Gastrocnemius medialis (tissue), 4 donors: ENCODE results near the gene ARHGEF26.

Experiments used
- POLR2A ChIP-seq, 2 donors: fragments of 450-650 bp; IDR thresholded peaks; one replicate each; pipeline ENCODE4 v1.6.1; 2017; ENCODE audit warnings: antibody characterized with exemption in 2 of 2, mild to moderate bottlenecking in 2 of 2, moderate library complexity in 2 of 2
- TF ChIP-seq, protein P1 (sequence below), 5 experiments: fragments of 450-650 bp in 3 of 5; fragments of 200-600 bp in 2 of 5; sonication (generic) in 2 of 5; IDR thresholded peaks in 4 of 5; conservative IDR thresholded peaks in 1 of 5; 1 replicate in 4 of 5; 2 replicates in 1 of 5; pipeline ENCODE4 v1.5.1; 2016 to 2019; ENCODE audit warnings: antibody characterized with exemption in 5 of 5, mild to moderate bottlenecking in 3 of 5, moderate library complexity in 3 of 5

DNA sequence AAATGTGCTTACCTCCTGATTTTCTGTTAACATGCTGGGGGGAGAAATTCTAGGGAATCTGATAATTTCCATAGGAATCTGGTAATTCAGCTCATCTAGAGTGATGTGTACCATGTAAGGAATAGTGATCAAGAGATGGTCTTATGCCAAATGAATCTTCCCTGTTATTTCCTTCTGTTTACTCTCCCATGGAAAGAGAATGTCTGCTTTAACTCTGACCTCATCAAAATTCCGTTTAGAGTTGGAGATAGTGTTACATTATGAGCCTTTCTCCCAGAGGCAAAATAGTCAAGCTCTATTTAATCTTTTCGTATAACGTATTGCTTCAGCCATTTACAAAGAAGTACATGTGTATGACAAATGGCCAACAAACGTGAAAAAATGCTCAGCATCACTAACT lies 76.6 kb downstream of the ARHGEF26 start:
- TF ChIP-seq, protein P1, sequence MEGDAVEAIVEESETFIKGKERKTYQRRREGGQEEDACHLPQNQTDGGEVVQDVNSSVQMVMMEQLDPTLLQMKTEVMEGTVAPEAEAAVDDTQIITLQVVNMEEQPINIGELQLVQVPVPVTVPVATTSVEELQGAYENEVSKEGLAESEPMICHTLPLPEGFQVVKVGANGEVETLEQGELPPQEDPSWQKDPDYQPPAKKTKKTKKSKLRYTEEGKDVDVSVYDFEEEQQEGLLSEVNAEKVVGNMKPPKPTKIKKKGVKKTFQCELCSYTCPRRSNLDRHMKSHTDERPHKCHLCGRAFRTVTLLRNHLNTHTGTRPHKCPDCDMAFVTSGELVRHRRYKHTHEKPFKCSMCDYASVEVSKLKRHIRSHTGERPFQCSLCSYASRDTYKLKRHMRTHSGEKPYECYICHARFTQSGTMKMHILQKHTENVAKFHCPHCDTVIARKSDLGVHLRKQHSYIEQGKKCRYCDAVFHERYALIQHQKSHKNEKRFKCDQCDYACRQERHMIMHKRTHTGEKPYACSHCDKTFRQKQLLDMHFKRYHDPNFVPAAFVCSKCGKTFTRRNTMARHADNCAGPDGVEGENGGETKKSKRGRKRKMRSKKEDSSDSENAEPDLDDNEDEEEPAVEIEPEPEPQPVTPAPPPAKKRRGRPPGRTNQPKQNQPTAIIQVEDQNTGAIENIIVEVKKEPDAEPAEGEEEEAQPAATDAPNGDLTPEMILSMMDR (IDR thresholded peaks at IDR 0.05 in 4 of 5, conservative IDR thresholded peaks at IDR 0.05 in 1 of 5): no peak
- TF ChIP-seq POLR2A (IDR thresholded peaks at IDR 0.05): no peak
